ENCODE measurements around the gene YWHAH.

The YWHAH gene

GRCh38 chr22:31921106-31921505 lies 23.2 kb upstream of the YWHAH start:
- Histone ChIP-seq H3K9ac (ENCODE audit: low read length) (no peak overlapping the region), H3K4me3 (ENCODE audit: insufficient read depth, low read length, poor library complexity, severe bottlenecking) (no peak overlapping the region), H3K9me3 (ENCODE audit: insufficient read depth, low read length) (no peaks in the 10 kb centered on the region), H3K27me3 (ENCODE audit: low read length) (no peaks in the 10 kb centered on the region), H3K27ac (ENCODE audit: low read depth, low read length) (no peak overlapping the region), H3F3A (ENCODE audit: insufficient read depth) (no peaks in the 10 kb centered on the region), H2AFZ (ENCODE audit: low read depth, low read length, severe bottlenecking) (no peak overlapping the region), H3K36me3 (ENCODE audit: low read length) (no peaks in the 10 kb centered on the region), H3K79me2 (ENCODE audit: insufficient read depth, low read length) (no peaks in the 10 kb centered on the region), H3K4me2 (ENCODE audit: low read depth, low read length, poor library complexity, severe bottlenecking) (no peak overlapping the region), H3K9me2 (replicated peaks; ENCODE audit: insufficient read depth, low read length) (no peaks in the 10 kb centered on the region), H4K20me1 (ENCODE audit: low read depth, low read length) (no peaks in the 10 kb centered on the region)
- TF ChIP-seq CTCF (IDR thresholded peaks at IDR 0.05; ENCODE audit: insufficient read depth, low read length, poor library complexity, severe bottlenecking) (no peak), EZH2phosphoT487 (conservative IDR thresholded peaks at IDR 0.05; ENCODE audit: low read length) (no peak)

- no peak overlapping the region for H3K4me2 ChIP-seq (ENCODE audit: low read depth, low read length, poor library complexity, severe bottlenecking)
- H3K4me3 ChIP-seq (ENCODE audit: insufficient read depth, low read length, poor library complexity, severe bottlenecking), result no peak overlapping the region
- no peaks in the 10 kb centered on the region for H3K36me3 ChIP-seq (ENCODE audit: low read length)
- no peaks in the 10 kb centered on the region for H3K9me3 ChIP-seq (ENCODE audit: insufficient read depth, low read length)
- no peak overlapping the region for H3K9ac ChIP-seq (ENCODE audit: low read length)
- no peaks in the 10 kb centered on the region for H3K27me3 ChIP-seq (ENCODE audit: low read length)
- no peaks in the 10 kb centered on the region for H4K20me1 ChIP-seq (ENCODE audit: low read depth, low read length)
- no peaks in the 10 kb centered on the region for H3K79me2 ChIP-seq (ENCODE audit: insufficient read depth, low read length)
- H3F3A ChIP-seq (ENCODE audit: insufficient read depth), result no peaks in the 10 kb centered on the region
- H2AFZ ChIP-seq (ENCODE audit: low read depth, low read length, severe bottlenecking), result no peak overlapping the region
- no peak for TF ChIP-seq EZH2phosphoT487 (conservative IDR thresholded peaks at IDR 0.05; ENCODE audit: low read length)
- no peak for TF ChIP-seq CTCF (IDR thresholded peaks at IDR 0.05; ENCODE audit: insufficient read depth, low read length, poor library complexity, severe bottlenecking)
- no peaks in the 10 kb centered on the region for H3K9me2 ChIP-seq (replicated peaks; ENCODE audit: insufficient read depth, low read length)
- H3K27ac ChIP-seq (ENCODE audit: low read depth, low read length), result no peak overlapping the region
Measured at GRCh38 chr22:31922534-31922933, 21.8 kb upstream of the YWHAH start.

- H3K9ac ChIP-seq (ENCODE audit: low read length), result no peak overlapping the region
- H3K9me3 ChIP-seq (ENCODE audit: insufficient read depth, low read length), result no peaks in the 10 kb centered on the region
- no peaks in the 10 kb centered on the region for H3K27me3 ChIP-seq (ENCODE audit: low read length)
- no peaks in the 10 kb centered on the region for H3K9me2 ChIP-seq (replicated peaks; ENCODE audit: insufficient read depth, low read length)
- H3K27ac ChIP-seq (ENCODE audit: low read depth, low read length), result no peak overlapping the region
- H2AFZ ChIP-seq (ENCODE audit: low read depth, low read length, severe bottlenecking), result no peak overlapping the region
- no peak overlapping the region for H3K4me2 ChIP-seq (ENCODE audit: low read depth, low read length, poor library complexity, severe bottlenecking)
- no peaks in the 10 kb centered on the region for H3K36me3 ChIP-seq (ENCODE audit: low read length)
- H3F3A ChIP-seq (ENCODE audit: insufficient read depth), result no peaks in the 10 kb centered on the region
- no peak for TF ChIP-seq CTCF (IDR thresholded peaks at IDR 0.05; ENCODE audit: insufficient read depth, low read length, poor library complexity, severe bottlenecking)
- TF ChIP-seq EZH2phosphoT487 (conservative IDR thresholded peaks at IDR 0.05; ENCODE audit: low read length), result no peak
- H3K79me2 ChIP-seq (ENCODE audit: insufficient read depth, low read length), result no peaks in the 10 kb centered on the region
- H3K4me3 ChIP-seq (ENCODE audit: insufficient read depth, low read length, poor library complexity, severe bottlenecking), result no peak overlapping the region
- H4K20me1 ChIP-seq (ENCODE audit: low read depth, low read length), result no peaks in the 10 kb centered on the region
Measured at GRCh38 chr22:31923136-31923535, 21.2 kb upstream of the YWHAH start.
